Chondrocyte (in vitro differentiated cells): Measurements from ENCODE around the gene SV2C. TPM values are rescaled to one million over a fixed set of nuclear protein-coding genes. Genes with fewer than 3 reads are reported as not detected.

Experiments
- DNase-seq: peaks from one replicate; pipeline ENCODE4 v3.0.0; 2021; ENCODE audit warnings: mixed read lengths, low spot score
- H3K27ac Mint-ChIP-seq: one replicate; pipeline ENCODE4 v1.8.0; 2021; ENCODE audit warnings: mild to moderate bottlenecking, moderate library complexity, mixed read lengths; ENCODE audit not compliant: unreplicated experiment
- H3K27me3 Mint-ChIP-seq: 2 replicates; pipeline ENCODE4 v1.8.0; 2021; ENCODE audit warnings: low read depth, mixed read lengths
- H3K36me3 Mint-ChIP-seq: 2 replicates; pipeline ENCODE4 v1.8.0; 2021; ENCODE audit warnings: low read depth, mixed read lengths
- H3K4me1 Mint-ChIP-seq: 2 replicates; pipeline ENCODE4 v1.8.0; 2021; ENCODE audit warnings: low read depth, mild to moderate bottlenecking, mixed read lengths
- H3K4me3 Mint-ChIP-seq: one replicate; pipeline ENCODE4 v1.8.0; 2021; ENCODE audit warnings: mild to moderate bottlenecking, moderate library complexity, mixed read lengths; ENCODE audit not compliant: unreplicated experiment
- H3K9me3 Mint-ChIP-seq: 2 replicates; pipeline ENCODE4 v1.8.0; 2021; ENCODE audit warnings: low read depth, mixed read lengths
- CTCF ChIP-seq: fragments of 200-600 bp; sonication (generic); IDR thresholded peaks from 2 replicates; pipeline ENCODE4 v1.5.0; 2021; ENCODE audit warnings: antibody characterized with exemption, mild to moderate bottlenecking, moderate library complexity
- total RNA-seq: library from RNA; stranded (reverse); gene quantifications from 3 replicates; pipeline ENCODE4 v1.2.1, GENCODE V29; 2021

The SV2C gene
- total RNA-seq, 1 donor from 2014 or later: 0.02 TPM

- no peak overlapping the region for H3K4me3 Mint-ChIP-seq
- TF ChIP-seq CTCF: no peak
- no peak for DNase-seq
- no peaks in the 10 kb centered on the region for H3K36me3 Mint-ChIP-seq
- H3K9me3 Mint-ChIP-seq: peaks cover 6% of the 10 kb centered on the region
- H3K4me1 Mint-ChIP-seq: peaks cover 6% of the 10 kb centered on the region
- no peak overlapping the region for H3K27ac Mint-ChIP-seq
- peaks cover 8% of the 10 kb centered on the region for H3K27me3 Mint-ChIP-seq
Measured at GRCh38 chr5:76257225-76257833, 174.1 kb downstream of the SV2C start.

GRCh38 chr5:76257897-76258296 is 174.7 kb downstream of the SV2C start:
- peaks cover 12% of the 10 kb centered on the region for H3K9me3 Mint-ChIP-seq
- no peak for DNase-seq
- H3K4me3 Mint-ChIP-seq: no peak overlapping the region
- H3K27ac Mint-ChIP-seq: no peak overlapping the region
- H3K27me3 Mint-ChIP-seq: peaks cover 9% of the 10 kb centered on the region
- peaks cover 2% of the 10 kb centered on the region for H3K36me3 Mint-ChIP-seq
- no peak for TF ChIP-seq CTCF
- peaks cover 6% of the 10 kb centered on the region for H3K4me1 Mint-ChIP-seq

GRCh38 chr5:76264681-76265080 is 181.5 kb downstream of the SV2C start:
- no peak overlapping the region for H3K4me3 Mint-ChIP-seq
- H3K27ac Mint-ChIP-seq: no peak overlapping the region
- H3K36me3 Mint-ChIP-seq: peaks cover 6% of the 10 kb centered on the region
- peaks cover 17% of the 10 kb centered on the region for H3K9me3 Mint-ChIP-seq
- H3K27me3 Mint-ChIP-seq: peaks cover 5% of the 10 kb centered on the region
- TF ChIP-seq CTCF: no peak
- no peak for DNase-seq
- H3K4me1 Mint-ChIP-seq: peaks cover under 1% of the 10 kb centered on the region

- Mint-ChIP-seq H3K27me3 (peaks cover 3% of the 10 kb centered on the region), H3K4me1 (peaks cover 13% of the 10 kb centered on the region), H3K36me3 (no peaks in the 10 kb centered on the region), H3K27ac (no peak overlapping the region), H3K9me3 (no peaks in the 10 kb centered on the region), H3K4me3 (no peak overlapping the region)
- DNase-seq: no peak
- no peak for TF ChIP-seq CTCF
Measured at GRCh38 chr5:76269259-76269931, 186.2 kb downstream of the SV2C start.

- Mint-ChIP-seq H3K4me3 (no peak overlapping the region), H3K27me3 (peaks cover 3% of the 10 kb centered on the region), H3K4me1 (peaks cover 13% of the 10 kb centered on the region), H3K36me3 (no peaks in the 10 kb centered on the region), H3K27ac (no peak overlapping the region), H3K9me3 (no peaks in the 10 kb centered on the region)
- TF ChIP-seq CTCF: no peak
- DNase-seq: no peak
Measured at GRCh38 chr5:76269932-76270610, 186.9 kb downstream of the SV2C start.
